ENCODE data around the gene ARHGEF40. TPM values are rescaled to one million over a fixed set of nuclear protein-coding genes. Genes with fewer than 3 reads are reported as not detected.

Gene ARHGEF40
- total and polyA plus RNA-seq, 8 donors, result 11.0 to 171 (median 33.1) TPM

GRCh38 chr14:21053184-21054122 lies 16.7 kb upstream of the ARHGEF40 start:
- no peaks in the 10 kb centered on the region for H3K27me3 ChIP-seq
- H3K9me3 ChIP-seq, result no peaks in the 10 kb centered on the region
- H3K36me3 ChIP-seq, result no peaks in the 10 kb centered on the region
- H3K4me1 ChIP-seq, result peaks cover 3 to 30% (median 13%) of the 10 kb centered on the region in 4 donors
- 88 to 90% (median 90%) methylated on average over 20 of the region's 20 CpGs for WGBS, 5 donors
- intact Hi-C loops (cut with DNase I; ENCODE audit: low total_unique reads), result no loop called here
- no peak overlapping the region for H3K4me3 ChIP-seq
- no peak overlapping the region for H3K27ac ChIP-seq
- no peak for DNase-seq
- TF ChIP-seq EP300 (IDR thresholded peaks at IDR 0.05) (no peak), POLR2A (IDR thresholded peaks at IDR 0.05) (no peak), CTCF (IDR thresholded peaks at IDR 0.05) (no peak)

GRCh38 chr14:21054123-21054767 lies 15.9 kb upstream of the ARHGEF40 start:
- Histone ChIP-seq H3K36me3 (no peaks in the 10 kb centered on the region), H3K4me1 (peaks cover 3 to 27% (median 13%) of the 10 kb centered on the region in 4 donors), H3K9me3 (no peaks in the 10 kb centered on the region), H3K4me3 (no peak overlapping the region), H3K27me3 (no peaks in the 10 kb centered on the region), H3K27ac (peak overlapping the region in 1 of 5 donors; percentile 60)
- 25 to 45% (median 42%) methylated on average over 3 of the region's 3 CpGs for WGBS, 5 donors
- DNase-seq, result no peak
- intact Hi-C loops (cut with DNase I; ENCODE audit: low total_unique reads), result no loop called here
- peak in 1 of 3 donors; percentile 13 for TF ChIP-seq POLR2AphosphoS5 (IDR thresholded peaks at IDR 0.05)
- no peak for TF ChIP-seq EP300 (IDR thresholded peaks at IDR 0.05)

- intact Hi-C loops (cut with DNase I; ENCODE audit: low total_unique reads), result no loop called here
- no peaks in the 10 kb centered on the region for H3K27me3 ChIP-seq
- H3K36me3 ChIP-seq, result no peaks in the 10 kb centered on the region
- peaks cover 3 to 27% (median 13%) of the 10 kb centered on the region in 4 donors for H3K4me1 ChIP-seq
- H3K4me3 ChIP-seq, result no peak overlapping the region
- WGBS, 5 donors, result 42 to 68% (median 59%) methylated on average over 4 of the region's 4 CpGs
- TF ChIP-seq CTCF (IDR thresholded peaks at IDR 0.05) (no peak), POLR2A (IDR thresholded peaks at IDR 0.05) (no peak)
- H3K9me3 ChIP-seq, result no peaks in the 10 kb centered on the region
- peak overlapping the region in 1 of 5 donors; percentile 60 for H3K27ac ChIP-seq
- no peak for DNase-seq
These were observed 15.3 kb upstream of the ARHGEF40 start for GRCh38 chr14:21054768-21055145.

GRCh38 chr14:21055432-21056117 lies 14.5 kb upstream of the ARHGEF40 start:
- no peak for TF ChIP-seq CTCF (IDR thresholded peaks at IDR 0.05)
- no peaks in the 10 kb centered on the region for H3K36me3 ChIP-seq
- DNase-seq, result peak in 1 of 2 donors; percentile 35
- WGBS, 5 donors, result 24 to 51% (median 39%) methylated on average over 5 of the region's 5 CpGs
- no peaks in the 10 kb centered on the region for H3K27me3 ChIP-seq
- no peak overlapping the region for H3K4me3 ChIP-seq
- H3K27ac ChIP-seq, result peak overlapping the region in 3 of 5 donors; percentile 0 to 60 (median 1)
- no peaks in the 10 kb centered on the region for H3K9me3 ChIP-seq
- intact Hi-C loops (cut with DNase I; ENCODE audit: low total_unique reads), result no loop called here
- H3K4me1 ChIP-seq, result peaks cover 3 to 33% (median 17%) of the 10 kb centered on the region in 4 donors
